ENCODE data around the gene DUSP6.
"Not testable (repeated sequence)": the region's sequence is repeated elsewhere in the genome, so short reads cannot be mapped to it uniquely, and the experiment has no call there.

DUSP6 gene

DNA sequence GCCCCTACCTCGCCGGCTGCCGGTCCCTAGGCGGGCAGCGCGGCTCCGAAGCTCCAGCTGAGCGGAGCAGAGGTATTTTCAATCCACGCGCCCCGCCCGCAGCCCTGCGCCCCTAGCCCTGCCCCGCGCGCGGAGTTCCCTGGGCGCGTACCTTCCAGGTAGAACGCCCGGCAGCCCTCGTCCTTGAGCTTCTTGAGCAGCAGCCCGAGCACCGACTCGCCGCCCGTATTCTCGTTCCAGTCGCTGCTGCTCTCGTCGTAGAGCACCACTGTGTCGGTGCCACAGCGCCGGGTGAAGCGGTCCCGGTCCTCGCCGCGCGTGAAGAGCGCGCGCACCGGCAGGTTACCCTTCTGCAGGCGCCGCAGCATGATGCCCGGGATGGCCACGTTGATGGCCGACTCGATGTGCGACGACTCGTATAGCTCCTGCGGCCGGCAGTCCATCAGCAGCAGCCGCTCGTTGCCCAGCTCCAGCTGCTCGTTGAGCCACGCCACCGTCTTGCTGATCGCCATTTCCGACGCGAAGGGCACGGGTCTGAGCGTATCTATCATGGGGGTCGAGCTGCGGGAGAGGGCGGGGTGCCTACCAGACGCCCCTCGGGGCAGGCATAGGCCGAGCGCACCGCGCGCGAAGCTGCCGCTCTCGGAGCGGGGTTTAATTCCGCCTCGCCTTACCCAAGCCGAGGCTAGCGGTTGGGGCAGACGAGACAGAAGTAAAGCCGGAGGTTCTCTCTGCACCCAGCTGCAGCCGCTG lies 636 bp downstream of the DUSP6 start:
- DNase-seq = peak; percentile 63 to 86 (median 86)

- DNase-seq = peak in 2 of 3 experiments; percentile 51 to 62
These were observed 1.4 kb downstream of the DUSP6 start for GRCh38 chr12:89350630-89351488.

DNA sequence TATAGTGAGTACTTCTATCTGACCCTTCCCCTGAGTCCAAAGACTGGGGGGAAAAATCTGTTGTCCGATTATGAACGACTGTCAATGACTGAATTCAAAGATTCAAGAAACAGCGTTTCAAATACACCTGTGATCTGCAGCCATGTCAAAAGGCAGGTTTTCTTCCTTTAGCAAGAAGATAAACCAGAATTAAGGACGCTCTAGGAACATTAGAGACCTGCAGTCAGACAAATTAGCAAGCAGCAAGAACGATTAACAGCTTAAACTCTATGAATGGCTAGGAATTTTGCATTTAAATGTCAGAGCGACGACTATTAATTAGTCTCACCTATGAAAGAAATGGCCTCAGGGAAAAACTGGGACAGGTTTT lies 2.1 kb downstream of the DUSP6 start:
- no peak for DNase-seq

DNA sequence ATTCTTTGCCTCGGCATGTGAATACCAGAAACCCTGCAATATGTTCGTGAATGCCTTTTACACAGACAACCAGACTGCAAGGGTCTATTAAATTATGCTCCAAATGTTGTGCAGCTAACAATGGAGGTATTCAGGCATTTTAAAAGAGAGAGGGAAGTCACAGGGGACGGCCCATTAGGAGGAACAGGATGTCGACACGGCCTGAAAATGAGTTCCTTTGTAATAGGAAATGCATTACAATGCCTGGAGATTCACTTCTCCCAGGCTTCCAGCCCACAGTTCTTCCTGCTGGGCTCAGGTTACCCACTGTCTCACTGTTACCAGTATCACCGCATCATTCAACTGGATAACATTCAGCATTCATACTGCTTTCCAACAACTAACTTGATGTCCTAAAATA lies 2.5 kb downstream of the DUSP6 start:
- peak in 1 of 3 experiments; percentile 40 for DNase-seq

GRCh38 chr12:89348894-89349699 lies 3.2 kb downstream of the DUSP6 start:
- no peak for DNase-seq

DNA sequence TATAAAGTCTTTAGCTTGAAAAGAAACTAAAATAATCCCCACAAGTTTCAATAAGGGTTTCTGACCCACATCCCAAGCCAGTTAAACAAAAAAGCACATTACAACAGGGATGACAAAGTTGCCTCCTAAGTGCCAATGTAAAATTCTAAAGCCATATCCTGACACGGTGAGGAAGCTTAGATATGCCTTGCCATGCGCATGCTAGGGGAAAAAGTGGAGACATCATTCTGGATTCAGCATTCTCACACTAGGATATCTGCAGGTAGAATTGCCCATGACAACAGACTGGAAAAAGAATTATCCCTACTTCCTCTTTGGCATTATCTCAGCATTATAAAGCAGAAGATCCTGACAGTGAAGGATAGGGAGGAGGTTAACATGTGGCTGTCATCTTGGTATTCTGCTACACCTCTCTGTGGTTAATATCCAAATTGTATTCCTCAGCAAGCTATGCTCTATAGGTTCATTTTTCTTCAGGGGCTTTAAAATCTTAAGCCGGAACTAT lies 4.9 kb downstream of the DUSP6 start:
- no peak for DNase-seq

- DNase-seq = peak in 1 of 3 experiments; percentile 80
These were observed 5.5 kb downstream of the DUSP6 start for GRCh38 chr12:89346741-89347324.

DNA sequence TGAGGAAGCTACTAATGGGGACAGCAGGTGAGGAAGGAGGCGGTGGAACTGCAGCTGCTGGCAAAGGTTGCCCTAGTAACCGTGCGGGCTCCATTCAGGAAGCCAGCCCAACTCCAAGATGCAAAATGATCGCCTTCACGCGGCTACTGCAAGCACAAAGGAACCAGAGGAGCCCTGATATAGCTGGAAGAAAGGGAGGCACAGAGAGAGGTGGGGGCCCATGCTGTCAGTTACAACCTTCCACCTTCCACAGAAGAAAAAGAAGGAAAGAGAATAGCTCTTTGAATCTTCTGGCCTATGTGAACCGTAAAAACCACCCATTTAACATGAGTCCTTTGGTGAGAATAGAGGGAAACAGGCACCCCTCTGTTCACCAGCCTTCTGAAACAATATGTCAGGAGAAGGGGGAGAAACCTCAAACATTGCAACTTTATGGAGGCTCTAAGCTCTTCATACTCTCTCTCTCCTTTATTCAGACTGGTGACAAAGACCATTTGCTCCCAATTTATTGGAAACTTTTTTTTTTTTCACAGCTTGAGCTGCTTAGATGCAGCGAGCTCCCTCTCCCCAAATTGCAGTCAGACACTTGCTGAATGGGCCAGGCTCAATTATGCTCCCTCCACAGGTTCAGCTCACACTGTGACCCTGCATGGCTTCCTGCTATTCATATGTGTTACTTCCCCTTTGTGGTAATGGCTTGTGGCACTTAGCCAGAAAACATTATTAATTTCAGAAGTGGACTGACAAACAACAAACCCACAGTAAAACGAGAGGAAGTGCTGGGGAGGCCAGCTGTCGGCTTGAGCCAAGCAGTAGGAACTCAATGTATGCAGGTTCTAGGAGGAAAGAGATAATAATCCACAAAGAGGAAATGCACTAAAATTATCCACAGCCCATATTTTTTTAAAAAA lies 6.2 kb downstream of the DUSP6 start:
- DNase-seq = peak; percentile 76 to 99 (median 89)

GRCh38 chr12:89345376-89345775 lies 6.9 kb downstream of the DUSP6 start:
- no peak for DNase-seq

GRCh38 chr12:89344862-89345202 lies 7.5 kb downstream of the DUSP6 start:
- no peak for DNase-seq

DNA sequence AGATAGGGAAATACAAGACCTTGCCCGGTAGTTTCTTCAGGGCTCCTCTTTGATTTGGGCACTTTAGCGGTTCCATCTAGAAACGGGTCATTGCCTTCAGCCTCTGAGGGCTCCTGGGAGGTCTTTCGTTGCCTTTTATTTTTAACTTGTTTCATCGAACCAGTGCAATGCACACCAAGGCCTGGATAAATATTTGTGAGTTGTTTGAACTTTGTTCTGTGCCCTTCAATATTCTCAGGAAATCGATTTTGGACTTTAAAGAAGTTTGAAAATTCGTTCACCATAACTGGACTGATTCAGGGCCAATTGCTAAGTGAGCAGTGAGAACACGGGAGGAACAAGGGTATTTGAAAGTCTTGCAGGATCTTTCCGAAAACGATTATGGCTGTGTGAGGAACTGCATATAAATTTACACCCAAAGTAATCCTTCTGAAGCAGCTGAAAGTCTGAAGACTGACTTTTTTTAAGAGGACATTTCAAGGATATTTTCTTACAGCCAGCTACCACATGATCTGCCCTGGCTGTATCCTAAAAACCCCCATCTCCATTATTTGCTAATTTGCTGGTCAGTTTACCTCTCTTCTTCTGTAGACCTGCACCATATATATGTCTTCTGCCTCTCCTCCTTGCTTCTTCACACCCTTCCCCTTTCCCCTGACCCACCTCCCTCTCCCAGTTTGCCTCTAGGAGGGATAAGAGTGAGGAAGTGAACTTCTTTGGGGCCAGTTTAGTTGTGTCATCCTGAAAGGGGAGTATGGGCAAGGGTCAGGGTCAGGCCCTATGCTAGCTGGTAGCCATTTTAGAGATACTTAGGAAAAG lies 8.0 kb downstream of the DUSP6 start:
- no peak for DNase-seq

GRCh38 chr12:89343127-89343526 lies 9.2 kb downstream of the DUSP6 start:
- no peak for DNase-seq

GRCh38 chr12:89340861-89341260 lies 11.4 kb downstream of the DUSP6 start:
- no peak for DNase-seq

- DNase-seq = no peak
These were observed 12.8 kb downstream of the DUSP6 start for GRCh38 chr12:89339526-89339925.

- not testable (repeated sequence) for DNase-seq
These were observed 15.2 kb downstream of the DUSP6 start for GRCh38 chr12:89337136-89337535.

GRCh38 chr12:89335452-89336244 lies 16.7 kb downstream of the DUSP6 start:
- DNase-seq = no peak

DNA sequence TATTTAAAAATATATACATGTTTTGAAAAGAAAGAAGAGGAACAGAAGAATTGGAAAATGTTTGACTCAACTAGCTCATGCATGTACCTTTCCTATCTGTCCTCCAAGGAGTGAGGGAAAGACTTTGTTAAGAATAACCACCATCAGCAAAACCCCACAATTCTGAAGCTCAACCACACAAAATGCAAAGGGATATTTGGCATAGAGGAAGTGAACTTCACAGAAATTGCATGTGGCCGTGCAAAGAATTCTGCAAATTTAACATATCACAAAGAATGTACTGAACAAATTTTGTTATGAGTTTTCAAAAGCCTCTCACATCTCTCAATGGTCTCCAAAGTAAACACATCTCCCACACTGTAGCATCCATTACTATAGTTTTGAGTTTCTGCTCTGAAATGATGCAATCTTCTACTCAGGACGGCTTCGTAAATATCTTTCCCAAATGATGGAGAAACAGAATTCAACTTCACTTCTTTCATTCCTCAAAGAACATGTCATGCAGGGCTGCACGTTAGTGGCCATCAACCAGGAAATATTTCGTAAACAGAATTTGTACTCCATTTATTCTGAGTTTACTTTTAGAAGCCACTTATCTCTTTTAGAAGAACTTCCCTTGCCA lies 17.6 kb downstream of the DUSP6 start:
- no peak for DNase-seq

GRCh38 chr12:89333564-89334252 lies 18.6 kb downstream of the DUSP6 start:
- no peak for DNase-seq

Data from NCI-H1417 (cell line).